Measurements from ENCODE around the gene IL22. TPM values are rescaled to one million over a fixed set of nuclear protein-coding genes. Genes with fewer than 3 reads are reported as not detected.

IL22 gene
- total RNA-seq, 4 donors from 2014 or later = not detected

DNA sequence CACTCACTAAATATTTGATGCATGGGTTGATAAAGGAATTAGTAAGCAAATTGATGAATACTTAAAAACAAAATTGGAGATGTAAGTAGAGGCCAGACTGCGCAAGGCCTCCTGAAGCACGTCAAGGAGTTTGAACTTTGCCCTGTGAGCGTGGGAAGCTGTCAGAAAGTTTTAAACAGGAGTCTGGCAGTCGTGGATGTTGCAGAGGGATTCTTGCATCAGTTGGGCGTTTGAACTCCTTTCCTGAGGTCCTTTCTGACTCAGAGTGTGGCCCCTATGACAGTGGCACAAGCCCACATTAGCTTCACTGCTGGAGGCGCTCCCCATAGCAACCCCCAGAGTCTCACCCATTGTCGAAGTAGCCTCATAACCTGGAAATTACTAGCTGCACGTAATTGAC, 17.9 kb upstream of the IL22 start:
- no peaks in the 10 kb centered on the region for H3K9me3 ChIP-seq
- no peaks in the 10 kb centered on the region for H3K4me1 ChIP-seq
- no peak overlapping the region for H3K4me3 ChIP-seq
- TF ChIP-seq POLR2AphosphoS5 (IDR thresholded peaks at IDR 0.05) (no peak), EP300 (IDR thresholded peaks at IDR 0.05) (no peak), POLR2A (IDR thresholded peaks at IDR 0.05) (no peak)
- TF ChIP-seq, protein P1, sequence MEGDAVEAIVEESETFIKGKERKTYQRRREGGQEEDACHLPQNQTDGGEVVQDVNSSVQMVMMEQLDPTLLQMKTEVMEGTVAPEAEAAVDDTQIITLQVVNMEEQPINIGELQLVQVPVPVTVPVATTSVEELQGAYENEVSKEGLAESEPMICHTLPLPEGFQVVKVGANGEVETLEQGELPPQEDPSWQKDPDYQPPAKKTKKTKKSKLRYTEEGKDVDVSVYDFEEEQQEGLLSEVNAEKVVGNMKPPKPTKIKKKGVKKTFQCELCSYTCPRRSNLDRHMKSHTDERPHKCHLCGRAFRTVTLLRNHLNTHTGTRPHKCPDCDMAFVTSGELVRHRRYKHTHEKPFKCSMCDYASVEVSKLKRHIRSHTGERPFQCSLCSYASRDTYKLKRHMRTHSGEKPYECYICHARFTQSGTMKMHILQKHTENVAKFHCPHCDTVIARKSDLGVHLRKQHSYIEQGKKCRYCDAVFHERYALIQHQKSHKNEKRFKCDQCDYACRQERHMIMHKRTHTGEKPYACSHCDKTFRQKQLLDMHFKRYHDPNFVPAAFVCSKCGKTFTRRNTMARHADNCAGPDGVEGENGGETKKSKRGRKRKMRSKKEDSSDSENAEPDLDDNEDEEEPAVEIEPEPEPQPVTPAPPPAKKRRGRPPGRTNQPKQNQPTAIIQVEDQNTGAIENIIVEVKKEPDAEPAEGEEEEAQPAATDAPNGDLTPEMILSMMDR (IDR thresholded peaks at IDR 0.05) = no peak
- no peak for DNase-seq (ENCODE audit: low spot score in 2 of 2)
- H3K27ac ChIP-seq = no peak overlapping the region
- no peaks in the 10 kb centered on the region for H3K36me3 ChIP-seq
- H3K27me3 ChIP-seq = no peaks in the 10 kb centered on the region
- WGBS = 74% methylated on average over 8 of the region's 8 CpGs

DNA sequence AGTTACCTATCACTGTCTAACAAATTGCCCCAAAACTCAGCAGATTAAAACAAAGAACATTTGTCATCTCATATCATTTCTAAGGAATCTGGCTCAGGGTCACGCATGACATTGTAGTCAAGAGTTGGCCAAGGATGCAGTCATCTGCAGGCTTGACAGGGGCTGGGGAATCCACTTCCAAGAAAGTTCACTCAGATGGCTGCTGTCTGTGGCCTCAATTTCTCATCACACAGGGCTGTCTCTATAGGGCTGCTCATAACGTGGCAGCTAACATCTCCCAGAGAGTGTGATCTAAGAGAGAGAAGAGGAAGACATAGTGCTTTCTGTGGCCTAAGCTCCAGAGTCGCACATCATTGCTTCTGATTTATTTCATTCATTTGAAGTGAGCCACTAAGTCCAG, 17.0 kb upstream of the IL22 start:
- Histone ChIP-seq H3K9me3 (no peaks in the 10 kb centered on the region), H3K27ac (no peak overlapping the region), H3K36me3 (no peaks in the 10 kb centered on the region), H3K27me3 (no peaks in the 10 kb centered on the region), H3K4me3 (no peak overlapping the region), H3K4me1 (no peaks in the 10 kb centered on the region)
- WGBS = 81% methylated on average over 3 of the region's 3 CpGs
- DNase-seq (ENCODE audit: low spot score in 2 of 2) = no peak
- TF ChIP-seq POLR2A (IDR thresholded peaks at IDR 0.05) (no peak), POLR2AphosphoS5 (IDR thresholded peaks at IDR 0.05) (no peak), EP300 (IDR thresholded peaks at IDR 0.05) (no peak)
- TF ChIP-seq, protein P1 (IDR thresholded peaks at IDR 0.05) = no peak

DNA sequence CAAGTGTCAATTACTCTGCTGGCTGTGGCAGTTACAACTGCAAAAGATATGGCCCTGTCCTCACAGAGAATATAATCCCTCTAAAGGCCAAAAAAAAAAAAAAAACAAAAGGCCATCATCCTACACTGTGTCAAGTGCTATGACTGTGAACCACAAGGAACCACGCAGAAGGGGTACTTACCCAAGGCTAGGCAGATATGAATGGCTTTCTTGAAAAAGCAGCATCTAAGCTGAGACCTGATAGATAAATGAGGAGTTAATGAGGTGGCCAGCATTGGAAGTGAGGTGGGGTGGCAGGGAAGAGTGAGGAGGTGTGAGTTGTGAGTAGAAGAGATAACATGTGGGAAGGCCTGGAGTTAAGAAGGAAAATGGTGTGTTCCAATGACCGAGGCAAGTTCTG, 16.4 kb upstream of the IL22 start:
- TF ChIP-seq POLR2A (IDR thresholded peaks at IDR 0.05) (no peak), EP300 (IDR thresholded peaks at IDR 0.05) (no peak), POLR2AphosphoS5 (IDR thresholded peaks at IDR 0.05) (no peak)
- TF ChIP-seq, protein P1 (IDR thresholded peaks at IDR 0.05) = no peak
- WGBS = 94% methylated on average over 2 of the region's 2 CpGs

DNA sequence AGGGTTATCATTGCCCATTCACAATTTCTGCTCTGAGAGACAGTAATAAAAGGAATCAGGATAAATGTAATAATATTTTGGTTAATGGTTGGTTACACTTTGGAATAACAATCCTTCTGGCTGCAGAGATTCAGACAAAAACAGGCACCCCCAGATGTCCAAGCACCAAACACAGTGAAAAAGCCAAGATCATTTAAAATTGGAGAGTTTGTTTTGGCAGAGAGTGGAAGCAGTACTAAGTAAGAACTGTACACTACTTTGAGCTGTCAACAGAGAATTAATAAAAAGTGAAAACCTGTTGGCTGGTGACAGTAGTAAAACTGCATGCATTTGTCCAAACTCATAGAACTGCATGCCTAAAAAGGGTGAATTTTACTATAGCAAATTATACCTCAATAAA, 15.6 kb upstream of the IL22 start:
- DNase-seq (ENCODE audit: low spot score in 2 of 2) = no peak
- no peaks in the 10 kb centered on the region for H3K27me3 ChIP-seq
- TF ChIP-seq, protein P1 (IDR thresholded peaks at IDR 0.05) = no peak
- no peak for TF ChIP-seq EP300 (IDR thresholded peaks at IDR 0.05)
- TF ChIP-seq POLR2AphosphoS5 (IDR thresholded peaks at IDR 0.05) = no peak
- TF ChIP-seq POLR2A (IDR thresholded peaks at IDR 0.05) = no peak
- H3K4me3 ChIP-seq = no peak overlapping the region
- H3K4me1 ChIP-seq = no peaks in the 10 kb centered on the region
- no peaks in the 10 kb centered on the region for H3K36me3 ChIP-seq
- H3K27ac ChIP-seq = no peak overlapping the region
- no peaks in the 10 kb centered on the region for H3K9me3 ChIP-seq

More for the DNA sequence above, 16.4 kb upstream of the IL22 start:
- Histone ChIP-seq H3K27me3 (no peaks in the 10 kb centered on the region), H3K4me3 (no peak overlapping the region), H3K9me3 (no peaks in the 10 kb centered on the region), H3K27ac (no peak overlapping the region), H3K4me1 (no peaks in the 10 kb centered on the region), H3K36me3 (no peaks in the 10 kb centered on the region)
- DNase-seq (ENCODE audit: low spot score in 2 of 2) = no peak

DNA sequence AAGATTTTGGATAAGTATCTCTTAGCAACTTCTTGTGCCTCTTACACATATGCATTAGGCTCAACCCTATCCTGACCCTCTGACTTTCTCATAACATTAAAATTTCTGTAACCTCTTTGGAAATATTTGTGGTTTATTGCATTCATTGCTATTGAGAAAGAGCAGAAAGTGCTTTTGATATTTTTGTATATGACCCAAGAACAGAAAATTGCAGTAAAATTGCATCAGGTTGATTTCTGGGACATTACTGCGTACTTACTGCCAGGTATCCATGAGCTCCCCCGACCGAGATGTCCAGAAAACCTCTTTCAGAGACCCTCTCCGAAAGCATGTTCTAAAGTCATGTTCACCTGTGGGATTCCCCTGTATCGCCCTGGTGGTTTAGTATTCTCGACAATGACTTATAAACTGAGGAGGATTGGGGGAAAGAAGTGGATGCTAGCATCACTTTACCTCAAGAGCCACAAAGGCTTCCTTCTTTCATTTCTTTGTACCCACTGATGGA, 14.5 kb upstream of the IL22 start:
- no peak overlapping the region for H3K27ac ChIP-seq
- H3K27me3 ChIP-seq = no peaks in the 10 kb centered on the region
- no peak for DNase-seq (ENCODE audit: low spot score in 2 of 2)
- no peaks in the 10 kb centered on the region for H3K36me3 ChIP-seq
- WGBS = 80% methylated on average over 6 of the region's 6 CpGs
- no peak overlapping the region for H3K4me3 ChIP-seq
- TF ChIP-seq, protein P1 (IDR thresholded peaks at IDR 0.05) = no peak
- no peak for TF ChIP-seq POLR2AphosphoS5 (IDR thresholded peaks at IDR 0.05)
- H3K9me3 ChIP-seq = no peaks in the 10 kb centered on the region
- H3K4me1 ChIP-seq = no peaks in the 10 kb centered on the region

Data from suprapubic skin (tissue), 4 donors.